ENCODE results near the gene SEPTIN5. TPM values are rescaled to one million over a fixed set of nuclear protein-coding genes. Genes with fewer than 3 reads are reported as not detected.

Gene SEPTIN5
- total RNA-seq, 1 experiment from 2014 or later: 22.4 TPM

GRCh38 chr22:19769393-19769715, 55.1 kb downstream of the SEPTIN5 start (continued):
- TF ChIP-seq ARID4B (CRISPR knock-in tag; IDR thresholded peaks at IDR 0.05; ENCODE audit: borderline replicate concordance): no peak
- no peak for TF ChIP-seq MXD4 (CRISPR knock-in tag; IDR thresholded peaks at IDR 0.05; ENCODE audit: borderline replicate concordance)
- TF ChIP-seq HMGA2 (CRISPR knock-in tag; IDR thresholded peaks at IDR 0.05): no peak
- TF ChIP-seq TCF7 (CRISPR knock-in tag; IDR thresholded peaks at IDR 0.05; ENCODE audit: low read depth): no peak

GRCh38 chr22:19770349-19771220, 56.3 kb downstream of the SEPTIN5 start:
- H3K4me3 Mint-ChIP-seq: no peak overlapping the region
- ChIA-PET POLR2A (interaction anchor here (0.6 kb wide), 1 partner anchor 279 kb away, joined by 3 read pairs; no protein-coding TSS in a partner anchor), CTCF (interaction anchor here (0.9 to 1.6 kb wide), 4 partner anchors 40 to 183 kb away, joined by 3 to 5 read pairs (median 4); no protein-coding TSS in a partner anchor)
- H3K27me3 Mint-ChIP-seq (ENCODE audit: low read depth): peaks cover 70% of the 10 kb centered on the region
- TF ChIP-seq JAZF1 (CRISPR knock-in tag; IDR thresholded peaks at IDR 0.05): no peak
- DNase-seq (ENCODE audit: low spot score) (peak; percentile 6), ATAC-seq (no peak)
- H3K4me1 Mint-ChIP-seq: peaks cover 8% of the 10 kb centered on the region
- H3K27ac Mint-ChIP-seq: no peak overlapping the region
- no peaks in the 10 kb centered on the region for H3K9me3 Mint-ChIP-seq
- H3K36me3 Mint-ChIP-seq: no peaks in the 10 kb centered on the region

DNA sequence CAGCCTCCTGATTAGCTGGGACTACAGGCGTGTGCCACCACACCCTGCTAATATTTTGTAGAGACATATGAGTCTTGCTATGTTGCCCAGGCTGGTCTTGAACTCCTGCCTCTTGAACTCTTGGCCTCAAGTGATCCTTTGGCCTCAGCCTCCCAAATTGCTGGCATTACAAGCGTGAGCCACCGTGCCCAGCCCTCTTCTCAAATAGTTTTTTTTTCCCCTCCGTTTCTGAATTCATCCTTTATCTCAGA, 58.0 kb downstream of the SEPTIN5 start:
- DNase-seq (ENCODE audit: low spot score) (peak; percentile 0), ATAC-seq (no peak)
- Mint-ChIP-seq H3K27ac (no peak overlapping the region), H3K4me3 (no peak overlapping the region), H3K9me3 (no peaks in the 10 kb centered on the region), H3K36me3 (no peaks in the 10 kb centered on the region), H3K27me3 (ENCODE audit: low read depth) (peaks cover 58% of the 10 kb centered on the region), H3K4me1 (peaks cover 8% of the 10 kb centered on the region)
- ChIA-PET POLR2A (no interaction called here), CTCF (interaction anchor here (1.4 to 2.3 kb wide), 3 partner anchors 19 to 138 kb away, joined by 5 to 12 read pairs (median 9); no protein-coding TSS in a partner anchor)
- no peak for TF ChIP-seq ELF4 (CRISPR knock-in tag; IDR thresholded peaks at IDR 0.05; ENCODE audit: low read depth)
- TF ChIP-seq, protein P1, sequence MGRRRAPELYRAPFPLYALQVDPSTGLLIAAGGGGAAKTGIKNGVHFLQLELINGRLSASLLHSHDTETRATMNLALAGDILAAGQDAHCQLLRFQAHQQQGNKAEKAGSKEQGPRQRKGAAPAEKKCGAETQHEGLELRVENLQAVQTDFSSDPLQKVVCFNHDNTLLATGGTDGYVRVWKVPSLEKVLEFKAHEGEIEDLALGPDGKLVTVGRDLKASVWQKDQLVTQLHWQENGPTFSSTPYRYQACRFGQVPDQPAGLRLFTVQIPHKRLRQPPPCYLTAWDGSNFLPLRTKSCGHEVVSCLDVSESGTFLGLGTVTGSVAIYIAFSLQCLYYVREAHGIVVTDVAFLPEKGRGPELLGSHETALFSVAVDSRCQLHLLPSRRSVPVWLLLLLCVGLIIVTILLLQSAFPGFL (CRISPR knock-in tag; IDR thresholded peaks at IDR 0.05; ENCODE audit: borderline replicate concordance): no peak
- no peak for TF ChIP-seq EMX1 (CRISPR knock-in tag; IDR thresholded peaks at IDR 0.05)
- TF ChIP-seq ATF1 (CRISPR knock-in tag; IDR thresholded peaks at IDR 0.05): no peak
- no peak for TF ChIP-seq ZNF263 (CRISPR knock-in tag; IDR thresholded peaks at IDR 0.05; ENCODE audit: low read depth)
- TF ChIP-seq ZNF396 (CRISPR knock-in tag; IDR thresholded peaks at IDR 0.05; ENCODE audit: borderline replicate concordance): no peak
- TF ChIP-seq JUN (CRISPR knock-in tag; IDR thresholded peaks at IDR 0.05): no peak
- no peak for TF ChIP-seq GABPB1 (CRISPR knock-in tag; IDR thresholded peaks at IDR 0.05)
- TF ChIP-seq ATF6 (CRISPR knock-in tag; IDR thresholded peaks at IDR 0.05): no peak
- no peak for TF ChIP-seq SMAD4 (CRISPR knock-in tag; IDR thresholded peaks at IDR 0.05)
- no peak for TF ChIP-seq GTF2I (CRISPR knock-in tag; conservative IDR thresholded peaks at IDR 0.05)
- TF ChIP-seq STAT6 (CRISPR knock-in tag; conservative IDR thresholded peaks at IDR 0.05; ENCODE audit: low read depth): no peak
- TF ChIP-seq, protein P2, sequence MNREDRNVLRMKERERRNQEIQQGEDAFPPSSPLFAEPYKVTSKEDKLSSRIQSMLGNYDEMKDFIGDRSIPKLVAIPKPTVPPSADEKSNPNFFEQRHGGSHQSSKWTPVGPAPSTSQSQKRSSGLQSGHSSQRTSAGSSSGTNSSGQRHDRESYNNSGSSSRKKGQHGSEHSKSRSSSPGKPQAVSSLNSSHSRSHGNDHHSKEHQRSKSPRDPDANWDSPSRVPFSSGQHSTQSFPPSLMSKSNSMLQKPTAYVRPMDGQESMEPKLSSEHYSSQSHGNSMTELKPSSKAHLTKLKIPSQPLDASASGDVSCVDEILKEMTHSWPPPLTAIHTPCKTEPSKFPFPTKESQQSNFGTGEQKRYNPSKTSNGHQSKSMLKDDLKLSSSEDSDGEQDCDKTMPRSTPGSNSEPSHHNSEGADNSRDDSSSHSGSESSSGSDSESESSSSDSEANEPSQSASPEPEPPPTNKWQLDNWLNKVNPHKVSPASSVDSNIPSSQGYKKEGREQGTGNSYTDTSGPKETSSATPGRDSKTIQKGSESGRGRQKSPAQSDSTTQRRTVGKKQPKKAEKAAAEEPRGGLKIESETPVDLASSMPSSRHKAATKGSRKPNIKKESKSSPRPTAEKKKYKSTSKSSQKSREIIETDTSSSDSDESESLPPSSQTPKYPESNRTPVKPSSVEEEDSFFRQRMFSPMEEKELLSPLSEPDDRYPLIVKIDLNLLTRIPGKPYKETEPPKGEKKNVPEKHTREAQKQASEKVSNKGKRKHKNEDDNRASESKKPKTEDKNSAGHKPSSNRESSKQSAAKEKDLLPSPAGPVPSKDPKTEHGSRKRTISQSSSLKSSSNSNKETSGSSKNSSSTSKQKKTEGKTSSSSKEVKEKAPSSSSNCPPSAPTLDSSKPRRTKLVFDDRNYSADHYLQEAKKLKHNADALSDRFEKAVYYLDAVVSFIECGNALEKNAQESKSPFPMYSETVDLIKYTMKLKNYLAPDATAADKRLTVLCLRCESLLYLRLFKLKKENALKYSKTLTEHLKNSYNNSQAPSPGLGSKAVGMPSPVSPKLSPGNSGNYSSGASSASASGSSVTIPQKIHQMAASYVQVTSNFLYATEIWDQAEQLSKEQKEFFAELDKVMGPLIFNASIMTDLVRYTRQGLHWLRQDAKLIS (CRISPR knock-in tag; IDR thresholded peaks at IDR 0.05; ENCODE audit: borderline replicate concordance): no peak
- no peak for TF ChIP-seq PRRX2 (CRISPR knock-in tag; IDR thresholded peaks at IDR 0.05)

All from WTC11 (cell line).